22Rv1 (cell line): ENCODE data around the gene SIN3B.

Experiments used
- CTCF ChIP-seq: fragments of 450-650 bp; IDR thresholded peaks from 2 replicates; pipeline ENCODE4 v1.5.1; 2017; ENCODE audit warnings: mild to moderate bottlenecking
- ZFX ChIP-seq: fragments of 450-650 bp; IDR thresholded peaks from 2 replicates; pipeline ENCODE4 v1.6.1; 2017; ENCODE audit warnings: antibody characterized with exemption, borderline replicate concordance

GRCh38 chr19:16801600-16802013, 27.6 kb upstream of the SIN3B start:
- no peak for TF ChIP-seq CTCF
- TF ChIP-seq ZFX = no peak
